SU-DHL-6 (cell line): ENCODE measurements around the gene C1orf232.

Source experiments
- H2AFZ ChIP-seq: fragments of 200-600 bp; sonication (generic); 2 replicates; pipeline ENCODE4 v1.6.1; 2014; ENCODE audit warnings: low read depth, mild to moderate bottlenecking, moderate library complexity, mixed read lengths, antibody characterized with exemption, low read length; ENCODE audit not compliant: severe bottlenecking
- H3F3A ChIP-seq: fragments of 200-600 bp; shearing (Covaris generic); 2 replicates; pipeline ENCODE4 v1.6.0; 2016; ENCODE audit warnings: antibody characterized with exemption, mild to moderate bottlenecking; ENCODE audit not compliant: insufficient read depth
- H3K27ac ChIP-seq: fragments of 200-600 bp; sonication (generic); 2 replicates; pipeline ENCODE4 v1.5.1; 2016; ENCODE audit warnings: low read depth, mild to moderate bottlenecking, low read length, moderate library complexity, mixed read lengths
- H3K27me3 ChIP-seq: fragments of 200-600 bp; sonication (generic), shearing (Covaris generic); 2 replicates; pipeline ENCODE4 v1.6.0; 2014; ENCODE audit warnings: mild to moderate bottlenecking, low read length
- H3K36me3 ChIP-seq: fragments of 200-600 bp; sonication (generic); 2 replicates; pipeline ENCODE4 v1.6.1; 2014; ENCODE audit warnings: mild to moderate bottlenecking, low read length, mixed read lengths
- H3K4me2 ChIP-seq: fragments of 300-600, 200-600 bp; shearing (Covaris generic), sonication (generic); 2 replicates; pipeline ENCODE4 v1.6.0; 2014; ENCODE audit warnings: low read length, low read depth, mild to moderate bottlenecking; ENCODE audit not compliant: poor library complexity, severe bottlenecking
- H3K4me3 ChIP-seq: fragments of 200-600 bp; sonication (generic); 2 replicates; pipeline ENCODE4 v1.5.1; 2014; ENCODE audit warnings: antibody characterized with exemption, low read length, mild to moderate bottlenecking, mixed read lengths; ENCODE audit not compliant: insufficient read depth, poor library complexity, severe bottlenecking
- H3K79me2 ChIP-seq: fragments of 200-600 bp; sonication (generic); 2 replicates; pipeline ENCODE4 v1.6.1; 2014; ENCODE audit warnings: mild to moderate bottlenecking, low read length, moderate library complexity; ENCODE audit not compliant: insufficient read depth
- H3K9ac ChIP-seq: fragments of 200-600 bp; sonication (generic); 2 replicates; pipeline ENCODE4 v1.7.0; 2014; ENCODE audit warnings: mild to moderate bottlenecking, low read length
- H3K9me2 ChIP-seq: fragments of 200-600 bp; sonication (generic); replicated peaks from 2 replicates; pipeline ENCODE4 v1.6.1; 2014; ENCODE audit warnings: low read length; ENCODE audit not compliant: insufficient read depth
- H3K9me3 ChIP-seq: fragments of 200-600 bp; sonication (generic); 2 replicates; pipeline ENCODE4 v1.6.1; 2014; ENCODE audit warnings: low read length, mixed read lengths; ENCODE audit not compliant: insufficient read depth
- H4K20me1 ChIP-seq: fragments of 200-600 bp; sonication (generic); 2 replicates; pipeline ENCODE4 v1.6.1; 2014; ENCODE audit warnings: low read depth, mild to moderate bottlenecking, antibody characterized with exemption, low read length, moderate library complexity, mixed read lengths
- CTCF ChIP-seq: fragments of 200-600 bp; sonication (generic); IDR thresholded peaks from one replicate; pipeline ENCODE4 v1.5.1; 2017; ENCODE audit warnings: antibody characterized with exemption, mild to moderate bottlenecking, low read length, moderate library complexity; ENCODE audit not compliant: insufficient read depth, poor library complexity, severe bottlenecking
- EZH2phosphoT487 ChIP-seq: fragments of 200-600 bp; sonication (generic), shearing (Covaris generic); conservative IDR thresholded peaks from 2 replicates; pipeline ENCODE4 v1.6.1; 2018; ENCODE audit warnings: mild to moderate bottlenecking, antibody characterized with exemption, low read length, moderate library complexity, mixed read lengths

Gene C1orf232

GRCh38 chr1:26189751-26190275, 21.1 kb upstream of the C1orf232 start:
- H3K36me3 ChIP-seq = no peaks in the 10 kb centered on the region
- H3K9me2 ChIP-seq = no peaks in the 10 kb centered on the region
- no peaks in the 10 kb centered on the region for H3K27me3 ChIP-seq
- H3K4me2 ChIP-seq = no peak overlapping the region
- no peaks in the 10 kb centered on the region for H3F3A ChIP-seq
- H3K9me3 ChIP-seq = no peaks in the 10 kb centered on the region
- H4K20me1 ChIP-seq = no peaks in the 10 kb centered on the region
- H3K4me3 ChIP-seq = no peak overlapping the region
- no peak overlapping the region for H3K27ac ChIP-seq
- H3K9ac ChIP-seq = no peak overlapping the region
- no peak for TF ChIP-seq EZH2phosphoT487
- no peak for TF ChIP-seq CTCF
- H3K79me2 ChIP-seq = no peaks in the 10 kb centered on the region
- H2AFZ ChIP-seq = no peak overlapping the region

- H2AFZ ChIP-seq = no peak overlapping the region
- no peak overlapping the region for H3K27ac ChIP-seq
- no peaks in the 10 kb centered on the region for H3F3A ChIP-seq
- no peak overlapping the region for H3K4me3 ChIP-seq
- no peaks in the 10 kb centered on the region for H3K9me3 ChIP-seq
- H3K9ac ChIP-seq = no peak overlapping the region
- TF ChIP-seq CTCF (no peak), EZH2phosphoT487 (no peak)
- H3K9me2 ChIP-seq = no peaks in the 10 kb centered on the region
- no peak overlapping the region for H3K4me2 ChIP-seq
- no peaks in the 10 kb centered on the region for H4K20me1 ChIP-seq
- no peaks in the 10 kb centered on the region for H3K27me3 ChIP-seq
- no peaks in the 10 kb centered on the region for H3K36me3 ChIP-seq
- no peaks in the 10 kb centered on the region for H3K79me2 ChIP-seq
Observed at GRCh38 chr1:26189331-26189730, 20.6 kb upstream of the C1orf232 start.

GRCh38 chr1:26188477-26188876, 19.7 kb upstream of the C1orf232 start:
- TF ChIP-seq CTCF = no peak
- no peak for TF ChIP-seq EZH2phosphoT487
- H3K9me3 ChIP-seq = no peaks in the 10 kb centered on the region
- H3K9me2 ChIP-seq = no peaks in the 10 kb centered on the region
- H4K20me1 ChIP-seq = no peaks in the 10 kb centered on the region
- no peaks in the 10 kb centered on the region for H3K36me3 ChIP-seq
- no peaks in the 10 kb centered on the region for H3K79me2 ChIP-seq
- H3K4me3 ChIP-seq = no peak overlapping the region
- H2AFZ ChIP-seq = no peak overlapping the region
- no peaks in the 10 kb centered on the region for H3F3A ChIP-seq
- no peak overlapping the region for H3K4me2 ChIP-seq
- no peak overlapping the region for H3K27ac ChIP-seq
- H3K9ac ChIP-seq = no peak overlapping the region
- no peaks in the 10 kb centered on the region for H3K27me3 ChIP-seq
